ENCODE results near the gene COX19. TPM values are rescaled to one million over a fixed set of nuclear protein-coding genes. Genes with fewer than 3 reads are reported as not detected.

The COX19 gene
- total RNA-seq, 4 donors from 2014 or later, result 8.6 to 30.2 (median 16.9) TPM

DNA sequence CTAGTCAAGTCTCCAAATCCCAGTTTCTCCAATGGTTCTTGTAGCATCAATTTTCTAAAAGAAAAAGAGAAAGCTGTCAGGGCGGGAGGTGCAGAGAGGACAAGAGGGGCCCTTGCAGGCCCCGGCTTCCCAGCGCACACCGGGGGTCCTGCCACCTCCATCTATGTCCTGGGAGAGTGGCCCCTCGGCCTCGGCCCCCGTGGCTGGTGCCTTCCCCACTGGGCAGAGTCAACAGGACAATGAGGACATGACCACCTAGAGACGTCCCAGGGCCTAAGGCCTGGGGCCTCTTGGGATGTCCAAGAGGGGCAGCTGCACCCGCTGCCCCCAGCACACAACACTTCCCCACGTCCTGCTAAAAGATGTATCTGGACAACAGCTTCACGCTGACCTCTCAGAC, 5.9 kb downstream of the COX19 start:
- Histone ChIP-seq H3K27me3 (no peaks in the 10 kb centered on the region), H3K27ac (no peak overlapping the region), H3K9me3 (no peaks in the 10 kb centered on the region), H3K36me3 (peaks cover 0 to 53% (median 19%) of the 10 kb centered on the region in 4 donors), H3K4me1 (peaks cover 15 to 35% (median 23%) of the 10 kb centered on the region in 4 donors), H3K4me3 (no peak overlapping the region)
- WGBS, 2 donors (ENCODE audit: low coverage in 1 of 2), result 94 to 100% methylated on average over 1 to 11 of the region's 11 CpGs
- TF ChIP-seq, protein P1, sequence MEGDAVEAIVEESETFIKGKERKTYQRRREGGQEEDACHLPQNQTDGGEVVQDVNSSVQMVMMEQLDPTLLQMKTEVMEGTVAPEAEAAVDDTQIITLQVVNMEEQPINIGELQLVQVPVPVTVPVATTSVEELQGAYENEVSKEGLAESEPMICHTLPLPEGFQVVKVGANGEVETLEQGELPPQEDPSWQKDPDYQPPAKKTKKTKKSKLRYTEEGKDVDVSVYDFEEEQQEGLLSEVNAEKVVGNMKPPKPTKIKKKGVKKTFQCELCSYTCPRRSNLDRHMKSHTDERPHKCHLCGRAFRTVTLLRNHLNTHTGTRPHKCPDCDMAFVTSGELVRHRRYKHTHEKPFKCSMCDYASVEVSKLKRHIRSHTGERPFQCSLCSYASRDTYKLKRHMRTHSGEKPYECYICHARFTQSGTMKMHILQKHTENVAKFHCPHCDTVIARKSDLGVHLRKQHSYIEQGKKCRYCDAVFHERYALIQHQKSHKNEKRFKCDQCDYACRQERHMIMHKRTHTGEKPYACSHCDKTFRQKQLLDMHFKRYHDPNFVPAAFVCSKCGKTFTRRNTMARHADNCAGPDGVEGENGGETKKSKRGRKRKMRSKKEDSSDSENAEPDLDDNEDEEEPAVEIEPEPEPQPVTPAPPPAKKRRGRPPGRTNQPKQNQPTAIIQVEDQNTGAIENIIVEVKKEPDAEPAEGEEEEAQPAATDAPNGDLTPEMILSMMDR (IDR thresholded peaks at IDR 0.05), result no peak
- no peak for TF ChIP-seq POLR2AphosphoS5 (IDR thresholded peaks at IDR 0.05)
- no peak for TF ChIP-seq POLR2A (IDR thresholded peaks at IDR 0.05)
- no peak for TF ChIP-seq EP300 (IDR thresholded peaks at IDR 0.05; ENCODE audit: low read depth)
- in situ Hi-C loops (cut with MboI; ENCODE audit: low pct_ligation_motif_present in 1 of 4, low pct_unique_long_range_greater_than_20kb in 1 of 4, low sequenced_read_pairs in 3 of 4), result no loop called here
- no peak for DNase-seq
- intact Hi-C loops (cut with DNase I; ENCODE audit: low total_unique reads), result no loop called here

DNA sequence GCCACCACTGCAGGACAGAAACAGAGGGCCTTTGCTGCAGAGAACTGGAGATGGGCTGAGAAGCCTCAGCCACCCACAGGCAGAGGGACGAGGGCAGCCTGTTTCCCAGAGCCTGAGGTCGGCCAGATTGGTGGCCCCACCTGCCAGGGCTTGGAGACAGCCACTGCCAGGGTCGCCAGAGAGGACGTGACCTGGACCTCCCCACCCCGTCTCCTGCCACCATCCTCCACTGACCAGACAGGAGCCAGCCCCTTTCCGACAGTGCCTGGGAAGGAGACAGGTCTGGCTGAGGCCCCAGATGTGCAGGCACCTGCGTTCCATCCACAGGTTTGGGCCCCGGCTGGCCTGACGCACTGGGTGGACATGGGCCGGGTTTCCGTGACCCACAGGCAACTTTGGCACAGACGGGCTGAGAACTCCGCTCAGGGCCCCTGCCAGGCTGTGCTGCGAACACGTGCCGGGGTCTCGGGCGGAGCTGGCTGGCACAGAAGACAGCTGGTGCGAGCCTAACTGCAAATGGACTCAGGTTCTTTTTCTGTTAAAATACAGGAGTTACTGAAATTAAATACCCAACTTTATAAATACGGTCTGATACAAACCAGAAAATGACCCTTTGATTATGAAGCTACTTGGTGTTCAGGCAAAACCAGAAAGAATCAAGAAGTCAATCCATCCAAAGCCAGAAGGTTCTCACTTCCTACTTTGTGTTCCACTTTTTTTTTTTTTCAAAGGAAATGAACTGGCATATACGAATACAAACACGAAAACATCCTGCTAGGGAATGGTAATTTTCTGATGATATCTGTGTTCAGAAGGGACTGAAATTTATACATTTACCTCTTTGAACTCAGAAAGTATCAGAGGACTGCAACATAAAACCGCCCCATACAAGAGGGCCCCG, 6.9 kb downstream of the COX19 start:
- in situ Hi-C loops (cut with MboI; ENCODE audit: low pct_ligation_motif_present in 1 of 4, low pct_unique_long_range_greater_than_20kb in 1 of 4, low sequenced_read_pairs in 3 of 4), result no loop called here

DNA sequence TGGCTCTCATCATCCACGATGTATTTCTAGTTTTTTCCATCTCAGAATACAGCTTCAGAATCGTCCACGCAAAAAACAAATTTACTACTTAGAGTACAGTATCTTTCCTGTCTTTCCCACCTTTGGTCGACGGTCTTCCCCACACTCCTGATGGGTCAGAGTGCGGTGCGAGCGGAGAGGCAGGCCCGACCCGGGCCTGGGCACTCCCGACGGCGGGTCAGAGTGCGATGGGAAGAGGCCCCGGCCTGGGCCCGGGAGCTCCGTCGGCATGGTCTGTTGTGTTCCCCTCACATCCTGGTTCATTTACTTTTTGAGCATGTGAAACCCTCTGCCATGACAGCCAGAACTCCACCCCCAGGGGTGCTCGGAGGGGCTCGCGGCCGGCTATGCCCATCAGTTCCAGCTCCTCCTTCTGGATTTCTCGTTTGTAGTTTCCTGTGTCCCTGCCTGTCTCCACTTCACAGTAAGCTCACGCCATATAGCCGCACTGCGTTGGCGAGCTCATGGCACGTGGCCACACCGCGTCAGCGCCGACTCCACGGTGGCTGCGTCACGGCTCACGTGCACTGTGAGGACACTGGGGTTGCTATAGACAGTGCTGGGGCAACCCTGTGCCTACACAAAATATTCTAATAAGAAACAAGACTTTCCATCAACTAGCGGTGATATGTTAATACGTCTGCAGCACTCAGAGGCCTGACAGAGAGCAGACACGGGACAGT, 7.8 kb downstream of the COX19 start:
- H3K27me3 ChIP-seq, result no peaks in the 10 kb centered on the region
- in situ Hi-C loops (cut with MboI; ENCODE audit: low pct_ligation_motif_present in 1 of 4, low pct_unique_long_range_greater_than_20kb in 1 of 4, low sequenced_read_pairs in 3 of 4) (no loop called here), intact Hi-C loops (cut with DNase I; ENCODE audit: low total_unique reads) (no loop called here)
- no peak overlapping the region for H3K27ac ChIP-seq
- H3K36me3 ChIP-seq, result peaks cover 0 to 41% (median 18%) of the 10 kb centered on the region in 4 donors
- no peak for DNase-seq
- no peaks in the 10 kb centered on the region for H3K9me3 ChIP-seq
- no peak overlapping the region for H3K4me3 ChIP-seq
- peaks cover 19 to 33% (median 27%) of the 10 kb centered on the region in 4 donors for H3K4me1 ChIP-seq
- TF ChIP-seq POLR2A (IDR thresholded peaks at IDR 0.05), result no peak
- WGBS, 2 donors (ENCODE audit: low coverage in 1 of 2), result 88 to 93% methylated on average over 5 to 39 of the region's 39 CpGs

More for the DNA sequence above, 6.9 kb downstream of the COX19 start:
- H3K36me3 ChIP-seq, result peaks cover 0 to 50% (median 19%) of the 10 kb centered on the region in 4 donors
- H3K27me3 ChIP-seq, result no peaks in the 10 kb centered on the region
- intact Hi-C loops (cut with DNase I; ENCODE audit: low total_unique reads), result no loop called here
- H3K9me3 ChIP-seq, result no peaks in the 10 kb centered on the region
- WGBS, 2 donors (ENCODE audit: low coverage in 1 of 2), result 77 to 86% methylated on average over 5 to 24 of the region's 24 CpGs
- H3K4me3 ChIP-seq, result no peak overlapping the region
- no peak for TF ChIP-seq POLR2AphosphoS5 (IDR thresholded peaks at IDR 0.05)
- no peak for TF ChIP-seq POLR2A (IDR thresholded peaks at IDR 0.05)
- no peak for TF ChIP-seq EP300 (IDR thresholded peaks at IDR 0.05; ENCODE audit: low read depth)
- TF ChIP-seq, protein P1 (IDR thresholded peaks at IDR 0.05), result no peak
- no peak overlapping the region for H3K27ac ChIP-seq
- DNase-seq, result no peak
- H3K4me1 ChIP-seq, result peaks cover 18 to 35% (median 22%) of the 10 kb centered on the region in 4 donors

DNA sequence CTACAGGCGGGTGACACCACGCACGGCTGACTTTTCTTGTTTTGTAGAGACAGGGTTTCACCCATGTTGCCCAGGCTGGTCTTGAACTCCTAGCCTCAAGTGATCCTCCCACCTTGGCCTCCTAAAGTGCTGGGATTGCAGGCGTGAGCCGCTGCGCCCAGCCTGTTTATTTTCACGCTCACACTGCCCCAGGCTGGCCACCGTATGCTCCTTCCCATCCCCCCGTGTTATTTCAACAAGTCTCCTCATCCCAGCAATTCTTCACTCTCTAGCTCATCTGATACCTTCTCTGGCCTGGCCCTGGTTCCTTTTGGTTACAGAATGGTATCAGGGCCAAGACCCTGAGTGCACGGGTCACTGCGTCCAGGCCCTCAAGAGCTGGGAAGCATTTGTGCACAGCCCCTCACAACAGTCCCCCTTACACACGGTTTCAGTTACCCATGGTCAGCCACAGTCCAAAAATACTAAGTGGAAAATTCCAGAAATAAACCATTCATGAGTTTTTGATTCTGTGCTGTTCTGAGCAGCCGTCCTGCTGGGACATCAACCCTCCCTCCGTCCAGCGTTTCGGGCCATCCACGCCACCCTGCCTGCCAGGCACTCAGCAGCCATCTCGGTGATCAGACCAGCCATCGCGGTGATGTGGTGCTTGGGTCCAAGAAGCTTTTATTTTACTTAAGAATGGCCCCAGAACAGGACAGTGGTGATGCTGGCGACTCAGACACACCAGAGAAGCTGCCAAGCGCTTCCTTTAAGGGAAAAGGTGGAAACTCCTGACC, 8.9 kb downstream of the COX19 start:
- TF ChIP-seq EP300 (IDR thresholded peaks at IDR 0.05; ENCODE audit: low read depth) (no peak), POLR2AphosphoS5 (IDR thresholded peaks at IDR 0.05) (no peak), POLR2A (IDR thresholded peaks at IDR 0.05) (no peak)
- TF ChIP-seq, protein P1 (IDR thresholded peaks at IDR 0.05), result no peak
- intact Hi-C loops (cut with DNase I; ENCODE audit: low total_unique reads) (no loop called here), in situ Hi-C loops (cut with MboI; ENCODE audit: low pct_ligation_motif_present in 1 of 4, low pct_unique_long_range_greater_than_20kb in 1 of 4, low sequenced_read_pairs in 3 of 4) (no loop called here)
- 84 to 87% methylated on average over 12 to 22 of the region's 22 CpGs for WGBS, 2 donors (ENCODE audit: low coverage in 1 of 2)
- Histone ChIP-seq H3K27ac (peak overlapping the region in 1 of 4 donors; percentile 89), H3K36me3 (peaks cover 0 to 31% (median 12%) of the 10 kb centered on the region in 4 donors), H3K4me1 (peaks cover 19 to 31% (median 27%) of the 10 kb centered on the region in 4 donors), H3K9me3 (no peaks in the 10 kb centered on the region), H3K27me3 (no peaks in the 10 kb centered on the region), H3K4me3 (no peak overlapping the region)
- DNase-seq, result no peak
